SK-MEL-5 (cell line): Measurements from ENCODE around the gene SYNGR3. TPM values are rescaled to one million over a fixed set of nuclear protein-coding genes. Genes with fewer than 3 reads are reported as not detected.

Experiments
- DNase-seq: peaks from one replicate; pipeline ENCODE4 v3.0.0-alpha.2; 2016; ENCODE audit warnings: low read depth, low spot score
- in situ Hi-C: cut with HindIII; loops from 2 replicates; pipeline ENCODE4 v1.10.0; 2016; ENCODE audit warnings: low sequenced_read_pairs, high pct_unique_total_duplicates, low pct_unique_long_range_greater_than_20kb
- small RNA-seq, 2 experiments: library from RNA; depleted of rRNA; stranded (forward); fragments of <200 nt; gene quantifications; one replicate each; pipeline ENCODE3, GENCODE V24; 2014
- total RNA-seq: library from RNA; depleted of rRNA; stranded (reverse); fragments of >200 nt; shearing (Covaris generic); gene quantifications from 2 replicates; pipeline ENCODE4 v1.2.3, GENCODE V29; 2014; rRNA removed

Gene SYNGR3
- total RNA-seq, 1 experiment from 2014 or later: 0.37 TPM

DNA sequence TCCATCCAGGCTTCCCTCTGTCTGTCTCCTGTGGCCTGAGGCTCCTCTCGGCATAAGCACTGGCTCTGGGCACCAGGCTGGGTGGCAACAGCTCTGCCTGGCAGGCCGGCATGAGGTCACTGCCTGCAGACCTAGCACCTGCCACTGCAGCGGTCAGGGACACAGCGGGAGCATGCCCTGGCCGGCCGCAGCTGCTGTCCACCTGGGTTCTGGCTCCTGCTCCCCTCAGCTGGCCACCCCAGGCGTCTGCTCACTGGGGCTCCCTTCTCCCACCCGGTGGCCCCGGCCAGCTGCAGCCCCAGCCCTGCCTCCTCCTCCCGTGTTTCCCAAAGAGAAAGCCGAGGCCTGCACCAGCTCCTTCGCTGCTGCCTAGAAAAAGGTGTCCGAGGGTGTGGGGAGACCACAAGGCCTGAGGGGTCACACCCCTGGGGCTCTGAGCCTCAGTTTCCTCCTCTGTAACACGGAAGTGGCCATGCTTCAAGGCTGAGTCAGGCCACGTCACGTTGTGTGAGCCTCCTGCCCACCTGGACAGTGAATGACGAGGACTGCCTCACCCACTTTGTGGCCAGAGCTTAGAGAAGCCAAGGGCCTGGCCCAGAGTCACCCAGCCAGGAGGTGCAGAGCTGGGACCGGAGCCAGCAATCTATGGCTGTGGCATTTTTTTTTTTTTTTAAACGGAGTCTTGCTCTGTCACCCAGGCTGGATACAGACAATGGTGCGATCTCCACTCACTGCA, 51.2 kb downstream of the SYNGR3 start:
- in situ Hi-C loops: no loop called here
- DNase-seq: no peak

- in situ Hi-C loops: no loop called here
- DNase-seq: no peak
These were observed 52.6 kb downstream of the SYNGR3 start for GRCh38 chr16:2042171-2042985.

DNA sequence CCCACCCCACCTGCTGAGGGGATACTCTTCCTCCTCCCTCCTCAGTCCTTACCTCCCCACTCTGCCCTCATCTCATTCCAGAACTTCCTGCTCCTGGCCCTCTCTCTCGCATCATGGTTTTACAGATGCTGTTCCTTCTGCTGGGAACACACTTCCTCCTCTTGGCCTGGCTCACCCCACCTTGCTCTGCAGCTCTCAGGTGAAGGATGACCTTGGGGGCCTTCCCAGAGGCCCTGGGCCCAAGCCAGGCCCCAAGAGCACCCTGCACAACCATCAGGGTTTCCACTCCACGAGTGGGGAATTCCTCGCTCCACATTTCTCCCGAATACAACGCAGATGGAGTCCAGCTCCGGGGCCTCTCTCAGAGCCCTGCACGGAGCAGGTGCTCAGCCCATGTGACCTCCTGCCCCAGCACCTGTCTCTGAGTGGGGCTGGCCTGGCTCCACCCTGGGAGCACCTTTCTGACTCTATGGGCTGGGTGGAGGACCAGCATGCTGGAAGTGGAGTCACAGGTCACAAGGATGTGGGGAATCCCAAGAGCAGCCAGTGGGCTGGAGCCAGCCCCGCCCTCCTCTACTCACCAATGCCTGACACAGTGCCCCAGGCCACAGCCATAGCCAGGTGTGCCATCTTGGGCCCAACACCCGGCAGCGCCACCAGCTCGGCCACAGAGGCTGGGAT, 53.4 kb downstream of the SYNGR3 start:
- in situ Hi-C loops: no loop called here
- DNase-seq: no peak

Small RNAs within 50 kb of the gene (small RNA-seq; reads per million reads assigned to genes)
- gene AC005363.2 (0 reads per million in 2 experiments), gene RN7SL219P (0 reads per million in 2 experiments), gene SNORA10 (0 reads per million in 2 experiments), gene SNORA64 (0 reads per million in 2 experiments)

Other genes starting within 250 kb of the SYNGR3 start
- 12.2 and 12.9 TPM in 2 replicates for gene NME3, start 218.4 kb upstream of the SYNGR3 start, total RNA-seq
- gene EME2, start 217.2 kb upstream of the SYNGR3 start, total RNA-seq: 4.3 and 8.6 TPM in 2 replicates
- 102 TPM in 2 replicates for gene MRPS34, start 216.8 kb upstream of the SYNGR3 start, total RNA-seq
- 12.8 and 13.1 TPM in 2 replicates for gene SPSB3, start 207.4 kb upstream of the SYNGR3 start, total RNA-seq
- 57.9 and 58.1 TPM in 2 replicates for gene NUBP2, start 207.0 kb upstream of the SYNGR3 start, total RNA-seq
- not detected in 2 replicates for gene IGFALS, start 196.3 kb upstream of the SYNGR3 start, total RNA-seq
- 41.3 and 50.9 TPM in 2 replicates for gene HAGH, start 163.1 kb upstream of the SYNGR3 start, total RNA-seq
- 75.3 and 96.5 TPM in 2 replicates for gene FAHD1, start 162.8 kb upstream of the SYNGR3 start, total RNA-seq
- gene MEIOB, start 117.8 kb upstream of the SYNGR3 start, total RNA-seq: 0.48 TPM in 1 of 2 replicates, not detected in the other
- not detected in 2 replicates for gene HS3ST6, start 71.6 kb upstream of the SYNGR3 start, total RNA-seq
- 17.2 and 23.6 TPM in 2 replicates for gene MSRB1, start 46.8 kb upstream of the SYNGR3 start, total RNA-seq
- not detected in 2 replicates for gene RPL3L, start 35.3 kb upstream of the SYNGR3 start, total RNA-seq
- gene NDUFB10, start 30.4 kb upstream of the SYNGR3 start, total RNA-seq: 234 and 241 TPM in 2 replicates
- 2,672 and 2,687 TPM in 2 replicates for gene RPS2, start 25.1 kb upstream of the SYNGR3 start, total RNA-seq
- gene RNF151, start 23.1 kb upstream of the SYNGR3 start, total RNA-seq: not detected in 2 replicates
- gene TBL3, start 17.9 kb upstream of the SYNGR3 start, total RNA-seq: 26.5 and 27.9 TPM in 2 replicates
- not detected in 2 replicates for gene NOXO1, start 8.5 kb upstream of the SYNGR3 start, total RNA-seq
- gene GFER, start 5.8 kb upstream of the SYNGR3 start, total RNA-seq: 29.2 and 33.9 TPM in 2 replicates
- 10.4 and 10.7 TPM in 2 replicates for gene ZNF598, start 19.9 kb downstream of the SYNGR3 start, total RNA-seq
- gene NPW, start 29.8 kb downstream of the SYNGR3 start, total RNA-seq: 0.55 TPM in 1 of 2 replicates, not detected in the other
- gene NHERF2, start 36.9 kb downstream of the SYNGR3 start, total RNA-seq: 7.0 and 9.3 TPM in 2 replicates
- gene NTHL1, start 57.9 kb downstream of the SYNGR3 start, total RNA-seq: 27.0 and 31.2 TPM in 2 replicates
- gene TSC2, start 58.0 kb downstream of the SYNGR3 start, total RNA-seq: 11.6 and 20.2 TPM in 2 replicates
- 18.7 and 18.8 TPM in 2 replicates for gene PKD1, start 145.9 kb downstream of the SYNGR3 start, total RNA-seq
- gene RAB26, start 158.7 kb downstream of the SYNGR3 start, total RNA-seq: 0.27 and 0.40 TPM in 2 replicates
- 59.3 and 62.4 TPM in 2 replicates for gene TRAF7, start 165.8 kb downstream of the SYNGR3 start, total RNA-seq
- 0.67 and 0.95 TPM in 2 replicates for gene CASKIN1, start 206.6 kb downstream of the SYNGR3 start, total RNA-seq
- gene MLST8, start 215.5 kb downstream of the SYNGR3 start, total RNA-seq: 29.9 and 33.4 TPM in 2 replicates
- 0.96 and 1.6 TPM in 2 replicates for gene BRICD5, start 220.9 kb downstream of the SYNGR3 start, total RNA-seq
- gene PGP, start 224.9 kb downstream of the SYNGR3 start, total RNA-seq: 13.6 and 15.1 TPM in 2 replicates
- gene E4F1, start 233.6 kb downstream of the SYNGR3 start, total RNA-seq: 17.5 and 19.0 TPM in 2 replicates
- gene DNASE1L2, start 246.5 kb downstream of the SYNGR3 start, total RNA-seq: 1.0 and 1.3 TPM in 2 replicates